Stomach (tissue), 4 donors: ENCODE data around the gene SMIM36.

Experiments used
- POLR2A ChIP-seq, 4 donors: fragments of 450-650 bp; IDR thresholded peaks; one replicate each; pipeline ENCODE4 v1.6.1; 2016; ENCODE audit warnings: antibody characterized with exemption in 4 of 4, control low read depth in 2 of 4, mild to moderate bottlenecking in 1 of 4, moderate library complexity in 1 of 4
- POLR2AphosphoS5 ChIP-seq, 3 donors: sonication (generic); formaldehyde crosslinking; IDR thresholded peaks; one replicate each; pipeline ENCODE4 v1.6.1; 2016; ENCODE audit warnings: antibody characterized with exemption in 3 of 3
- TF ChIP-seq, protein P1 (sequence below), 7 experiments: fragments of 450-650 bp in 4 of 7; fragments of 200-600 bp in 3 of 7; sonication (generic) in 3 of 7; IDR thresholded peaks; one replicate each; pipeline ENCODE4 v1.5.1; 2016 to 2019; ENCODE audit warnings: antibody characterized with exemption in 7 of 7, control low read depth in 2 of 7, mild to moderate bottlenecking in 1 of 7

DNA sequence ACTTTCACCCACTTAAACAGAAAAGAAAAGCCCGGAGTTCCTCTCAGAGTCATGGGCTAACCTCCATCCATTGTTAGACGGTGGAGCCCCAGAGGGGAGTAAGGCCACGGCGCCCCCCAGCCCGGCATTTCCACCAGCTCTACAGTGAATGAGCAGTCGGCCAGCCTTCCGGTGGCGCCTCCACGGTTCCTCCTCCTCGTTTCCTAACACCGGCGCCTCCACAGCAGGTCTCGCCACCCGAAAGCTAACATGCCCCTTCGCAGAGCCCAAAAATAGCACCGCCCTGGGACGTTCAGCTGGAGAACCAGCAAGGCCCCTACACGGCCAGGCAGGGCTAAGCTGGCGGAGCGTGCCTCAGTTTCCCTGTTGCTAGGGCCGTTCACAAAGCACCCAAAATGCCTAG is 90.5 kb downstream of the SMIM36 start:
- TF ChIP-seq, protein P1, sequence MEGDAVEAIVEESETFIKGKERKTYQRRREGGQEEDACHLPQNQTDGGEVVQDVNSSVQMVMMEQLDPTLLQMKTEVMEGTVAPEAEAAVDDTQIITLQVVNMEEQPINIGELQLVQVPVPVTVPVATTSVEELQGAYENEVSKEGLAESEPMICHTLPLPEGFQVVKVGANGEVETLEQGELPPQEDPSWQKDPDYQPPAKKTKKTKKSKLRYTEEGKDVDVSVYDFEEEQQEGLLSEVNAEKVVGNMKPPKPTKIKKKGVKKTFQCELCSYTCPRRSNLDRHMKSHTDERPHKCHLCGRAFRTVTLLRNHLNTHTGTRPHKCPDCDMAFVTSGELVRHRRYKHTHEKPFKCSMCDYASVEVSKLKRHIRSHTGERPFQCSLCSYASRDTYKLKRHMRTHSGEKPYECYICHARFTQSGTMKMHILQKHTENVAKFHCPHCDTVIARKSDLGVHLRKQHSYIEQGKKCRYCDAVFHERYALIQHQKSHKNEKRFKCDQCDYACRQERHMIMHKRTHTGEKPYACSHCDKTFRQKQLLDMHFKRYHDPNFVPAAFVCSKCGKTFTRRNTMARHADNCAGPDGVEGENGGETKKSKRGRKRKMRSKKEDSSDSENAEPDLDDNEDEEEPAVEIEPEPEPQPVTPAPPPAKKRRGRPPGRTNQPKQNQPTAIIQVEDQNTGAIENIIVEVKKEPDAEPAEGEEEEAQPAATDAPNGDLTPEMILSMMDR (IDR thresholded peaks at IDR 0.05), result no peak
- TF ChIP-seq POLR2AphosphoS5 (IDR thresholded peaks at IDR 0.05) (no peak), POLR2A (IDR thresholded peaks at IDR 0.05) (no peak)
